Skeletal muscle cell (primary cell): ENCODE data around the gene PDIA6.

Experiments
- DNase-seq: peaks from one replicate; pipeline ENCODE4 v3.0.0-alpha.2; 2010; ENCODE audit warnings: low read depth
- H3K4me3 ChIP-seq: 2 replicates; pipeline ENCODE4 v1.5.1; 2011; ENCODE audit warnings: low read depth, mild to moderate bottlenecking, control low read depth, low read length, moderate library complexity

The PDIA6 gene

DNA sequence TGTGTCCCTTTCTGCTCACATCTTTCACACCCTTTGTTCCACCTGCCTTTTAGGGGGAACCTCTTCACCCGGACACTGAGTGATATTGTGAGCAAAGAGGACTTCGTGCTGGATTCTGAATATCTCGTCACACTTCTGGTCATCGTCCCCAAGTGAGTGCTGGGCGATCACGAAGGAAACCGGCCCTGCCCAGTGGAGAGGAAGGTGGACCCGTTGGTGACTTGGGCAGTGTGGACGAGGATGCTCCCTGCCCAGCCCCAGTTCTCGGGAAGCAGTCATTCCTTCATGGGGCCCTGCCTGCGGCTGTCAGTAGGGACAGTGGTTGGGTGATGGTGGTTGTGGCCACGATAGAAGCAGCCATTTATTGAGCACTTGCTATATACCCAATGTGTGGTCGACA lies 40.8 kb downstream of the PDIA6 start:
- no peak for DNase-seq
- no peak overlapping the region for H3K4me3 ChIP-seq

DNA sequence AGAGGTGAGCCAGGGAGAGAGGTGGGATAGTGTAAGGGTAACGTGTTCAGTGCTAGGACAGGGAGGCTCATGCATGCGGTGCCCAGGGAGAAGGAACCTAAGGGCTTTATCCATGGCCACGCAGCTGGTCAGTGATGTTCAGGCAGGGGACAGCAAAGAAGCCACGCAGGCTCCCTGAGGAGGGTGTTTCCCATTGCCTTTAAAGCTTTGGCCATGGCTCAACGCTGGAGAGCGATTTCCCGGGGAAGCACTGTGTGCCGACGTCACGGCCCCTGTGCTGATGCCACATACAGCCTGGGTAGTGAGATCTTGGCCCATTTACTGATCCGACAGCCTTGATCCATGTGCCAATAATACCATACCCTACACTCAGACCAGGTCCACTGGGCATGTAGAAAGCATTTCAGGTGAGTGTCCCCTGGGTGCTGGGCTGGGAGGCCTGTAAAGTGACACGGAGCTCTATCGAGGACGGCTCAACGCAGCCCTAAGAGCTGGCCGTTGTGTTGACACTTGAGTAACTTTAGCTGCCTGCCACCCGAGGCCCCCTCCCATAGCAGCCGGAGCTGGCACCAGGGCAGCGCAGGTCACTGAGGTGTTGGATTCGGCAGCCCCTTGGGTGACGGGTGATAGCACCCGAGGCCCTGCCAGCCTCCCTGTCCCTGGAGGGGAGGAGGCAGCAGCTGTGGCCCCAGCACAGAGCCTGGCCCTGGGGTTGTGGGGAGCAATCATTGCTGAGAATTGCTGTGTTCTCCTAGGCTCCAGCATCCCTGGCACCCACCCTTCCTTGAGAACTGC lies 41.4 kb downstream of the PDIA6 start:
- DNase-seq: no peak
- no peak overlapping the region for H3K4me3 ChIP-seq

DNA sequence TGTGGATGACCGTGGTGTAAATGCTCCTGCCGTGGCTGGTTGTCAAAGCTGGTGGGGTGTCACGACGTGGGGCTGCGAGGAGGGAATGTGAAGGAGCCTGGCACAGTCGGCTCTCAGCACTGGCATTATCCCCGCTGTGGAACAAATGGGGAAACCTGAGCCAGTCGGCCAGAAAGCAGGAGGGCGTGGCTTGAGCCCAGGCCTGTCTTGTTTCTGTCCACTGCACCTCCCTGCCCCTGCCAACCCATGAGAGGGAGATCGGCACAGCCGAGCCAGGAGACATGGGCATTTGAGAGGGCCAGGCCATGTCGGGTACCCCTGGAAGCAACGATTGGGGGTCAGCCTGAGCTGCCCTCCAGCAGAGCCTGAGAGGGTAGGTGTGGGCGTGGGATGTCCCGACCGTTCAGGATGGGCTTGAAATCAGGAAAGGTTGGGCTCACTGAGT lies 44.5 kb downstream of the PDIA6 start:
- no peak for DNase-seq
- no peak overlapping the region for H3K4me3 ChIP-seq

DNA sequence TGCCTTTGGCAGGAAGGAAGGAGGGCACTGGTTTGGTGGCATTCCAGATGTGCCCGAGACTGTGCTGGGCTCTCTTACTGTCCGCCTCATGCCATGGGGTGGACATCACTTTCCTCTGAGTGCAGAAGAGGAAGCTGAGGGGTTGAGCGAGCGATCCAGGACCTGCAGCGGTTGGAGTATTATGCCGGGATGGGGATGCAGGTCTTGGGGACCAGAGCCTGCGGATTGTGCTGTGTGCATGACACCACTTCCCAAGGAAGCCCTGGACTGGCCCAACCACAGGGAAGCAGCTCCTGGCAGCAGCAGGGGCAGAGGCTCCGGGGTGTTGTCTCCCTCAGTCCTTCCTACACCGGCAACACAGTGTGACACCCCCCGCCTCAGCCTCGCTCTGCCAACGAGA lies 46.7 kb downstream of the PDIA6 start:
- H3K4me3 ChIP-seq: no peak overlapping the region
- DNase-seq: no peak

DNA sequence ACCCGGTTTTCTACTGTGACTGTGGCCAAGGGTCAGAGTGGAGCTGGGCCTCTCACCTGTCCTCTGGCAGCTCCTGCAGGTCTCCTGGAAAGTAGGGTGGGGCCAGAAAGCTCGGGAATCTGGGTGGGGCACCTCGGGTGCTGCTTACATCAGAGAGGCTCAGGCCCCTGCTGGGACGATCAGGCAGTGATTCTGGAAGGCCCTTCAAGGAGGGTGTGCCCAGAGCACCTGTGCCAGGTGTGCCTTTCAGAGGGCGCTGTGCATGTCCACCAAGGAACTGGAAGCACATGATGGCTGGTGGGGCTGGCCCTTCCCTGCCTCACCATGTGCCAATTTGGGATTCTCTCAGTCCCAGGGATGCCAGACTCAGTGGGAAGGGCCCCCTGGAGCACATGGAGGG lies 47.1 kb downstream of the PDIA6 start:
- DNase-seq: no peak
- no peak overlapping the region for H3K4me3 ChIP-seq

DNA sequence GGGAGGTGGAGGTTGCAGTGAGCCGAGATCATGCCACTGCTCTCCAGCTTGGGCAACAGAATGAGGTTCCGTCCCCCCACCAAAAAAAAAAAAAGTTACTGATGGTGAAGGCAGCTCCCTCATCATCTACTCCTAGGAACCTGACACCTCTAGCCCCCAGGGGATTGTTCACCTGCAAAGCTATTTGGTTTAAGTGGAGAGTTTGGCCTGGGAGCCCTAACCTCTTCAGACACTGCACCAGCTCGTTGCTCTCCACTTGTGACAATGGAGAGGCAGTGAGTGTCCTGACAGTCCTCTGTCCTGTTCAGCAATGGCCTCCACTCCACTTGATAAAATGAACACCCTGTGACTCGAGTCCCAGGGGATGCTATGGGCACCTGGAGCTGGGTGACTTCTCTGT lies 47.7 kb downstream of the PDIA6 start:
- DNase-seq: no peak
- H3K4me3 ChIP-seq: no peak overlapping the region

DNA sequence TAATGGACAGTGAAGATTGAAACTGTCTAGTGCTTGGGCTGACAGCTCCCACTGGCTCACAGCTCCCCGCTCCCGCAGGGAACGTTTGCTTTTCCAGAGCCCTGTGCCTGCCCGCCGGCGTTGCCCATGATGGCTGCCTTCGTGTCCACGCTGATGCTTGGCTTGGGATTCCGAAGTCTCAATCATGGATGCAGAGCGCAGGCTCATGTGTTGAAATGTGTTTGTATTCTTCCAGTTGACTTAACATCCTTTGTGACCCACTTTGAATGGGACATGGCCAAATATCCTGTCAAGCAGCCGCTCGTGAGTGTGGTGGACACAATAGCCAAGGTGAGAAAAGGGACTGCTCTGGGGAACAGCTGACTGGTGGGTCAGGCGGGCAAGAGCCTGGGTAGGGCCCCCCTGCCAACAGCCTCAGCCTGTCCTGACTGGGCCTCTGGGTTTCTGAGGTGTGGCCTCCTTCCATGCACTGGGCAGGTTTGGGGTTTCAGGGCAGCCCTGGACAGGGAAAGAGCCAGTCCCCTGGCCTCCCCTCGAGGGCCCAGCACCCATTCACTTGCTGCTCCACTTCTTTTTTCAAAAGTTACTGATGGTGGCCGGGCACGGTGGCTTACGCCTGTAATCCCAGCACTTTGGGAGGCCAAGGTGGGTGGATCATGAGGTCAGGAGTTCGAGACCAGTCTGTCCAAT lies 48.3 kb downstream of the PDIA6 start:
- DNase-seq: no peak
- no peak overlapping the region for H3K4me3 ChIP-seq

DNA sequence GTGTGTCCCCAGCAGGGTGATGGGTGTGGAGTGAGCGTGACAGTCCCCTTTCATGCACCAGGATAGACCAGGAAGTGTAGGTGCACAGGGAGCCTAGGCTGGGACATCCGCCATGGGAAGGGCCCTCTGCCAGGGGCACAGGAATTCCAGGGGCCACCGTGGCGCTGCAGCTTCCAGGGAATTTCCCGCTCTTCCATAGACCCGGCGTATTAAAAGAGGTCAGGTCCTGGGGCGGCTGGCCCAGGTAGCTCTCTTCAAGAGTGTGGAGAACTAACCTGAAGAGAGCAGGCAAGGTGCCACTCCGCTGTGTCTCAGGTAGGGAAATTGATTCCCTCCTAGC lies 49.2 kb downstream of the PDIA6 start:
- DNase-seq: no peak
- H3K4me3 ChIP-seq: no peak overlapping the region

DNA sequence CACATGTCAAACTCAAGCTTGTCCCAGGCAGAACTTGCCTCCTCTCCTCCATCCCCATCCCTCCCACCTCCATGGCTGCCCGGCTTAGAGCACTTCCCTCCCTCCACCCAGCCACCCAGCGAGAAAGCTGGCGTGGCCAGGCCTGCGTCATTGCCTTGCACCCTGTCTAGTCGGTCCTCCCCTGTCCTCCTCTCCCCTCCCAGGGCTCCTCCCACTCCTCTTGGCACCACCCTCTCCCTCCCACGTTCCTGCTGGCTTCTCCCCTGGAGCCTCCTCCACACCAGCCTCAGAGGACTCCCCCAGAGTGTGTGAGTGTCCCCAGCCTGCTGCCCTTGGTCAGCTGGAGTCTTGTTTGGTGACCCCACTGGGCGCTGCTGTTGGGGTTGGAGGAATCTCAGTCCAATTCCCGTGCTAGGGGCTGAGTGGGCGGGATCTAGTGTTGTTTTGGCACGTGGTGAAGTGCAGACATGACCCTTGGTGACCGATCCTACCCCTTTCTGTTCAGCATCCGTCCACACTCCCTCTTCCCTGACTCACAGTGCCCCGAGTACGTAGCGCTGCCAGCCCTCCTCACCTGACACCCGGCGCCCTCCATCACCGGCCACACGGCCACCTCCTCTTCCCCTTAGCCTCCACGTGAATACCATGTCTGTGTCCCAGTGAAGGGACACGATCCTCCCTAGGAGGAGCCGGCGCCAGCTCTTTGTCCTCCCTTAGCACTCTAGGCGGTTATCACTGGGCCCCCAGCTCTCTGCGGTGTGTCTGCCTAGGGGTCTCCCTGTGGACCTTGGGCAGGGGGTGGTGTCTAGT lies 49.7 kb downstream of the PDIA6 start:
- DNase-seq: no peak
- H3K4me3 ChIP-seq: no peak overlapping the region

DNA sequence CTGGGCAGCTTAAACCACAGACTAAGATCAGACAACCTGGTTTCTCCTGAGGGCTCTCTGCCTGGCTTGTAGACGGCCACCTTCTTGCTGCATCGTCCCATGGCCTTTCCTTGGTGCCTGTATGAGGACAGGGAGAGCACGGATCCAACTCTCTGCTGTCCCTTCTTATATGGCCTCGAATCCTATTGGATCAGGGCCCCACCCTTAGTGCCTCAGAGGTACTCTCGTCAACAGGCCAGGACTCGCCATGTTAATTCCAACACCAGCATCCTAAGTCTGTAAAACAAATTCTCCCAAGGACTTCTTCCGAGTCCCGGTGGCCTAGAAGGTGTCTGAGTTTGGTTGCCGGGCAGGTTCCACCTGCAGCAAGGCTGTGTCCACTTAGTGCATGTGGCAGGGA lies 51.0 kb downstream of the PDIA6 start:
- H3K4me3 ChIP-seq: no peak overlapping the region
- DNase-seq: no peak

DNA sequence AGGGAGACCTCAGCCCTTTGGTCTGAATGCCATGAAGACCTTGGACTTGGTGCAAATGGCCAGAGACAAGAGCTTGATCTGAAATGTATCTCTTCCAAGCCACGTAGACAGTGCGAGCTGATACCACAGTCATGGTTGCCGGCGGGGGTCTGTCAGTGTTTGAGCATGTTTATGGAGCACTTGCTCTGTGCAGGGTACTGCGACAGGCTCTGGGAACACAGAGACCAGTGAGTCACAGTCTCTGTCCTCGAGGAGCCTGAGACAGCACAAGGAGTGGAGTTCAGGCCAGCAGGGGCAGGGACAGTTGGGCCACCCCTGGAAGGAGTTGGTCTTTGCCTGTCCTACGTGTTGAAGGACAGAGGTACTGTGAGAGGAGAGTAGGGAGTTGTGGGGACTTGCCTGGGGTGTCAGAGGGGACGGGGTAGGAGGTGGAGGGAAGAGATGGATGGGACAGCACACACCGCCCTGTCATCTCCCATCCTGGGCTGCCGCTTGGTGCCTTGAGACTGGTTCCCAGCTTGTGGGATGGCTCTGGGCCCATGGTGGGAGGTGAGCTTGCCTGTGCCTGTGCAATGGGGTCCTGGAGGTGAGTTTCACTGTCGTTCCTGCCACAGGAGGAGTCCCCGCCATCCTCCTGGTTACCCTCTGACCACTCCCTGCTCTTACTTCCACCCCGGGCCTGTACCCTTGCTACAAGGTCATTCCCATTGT lies 51.6 kb downstream of the PDIA6 start:
- no peak overlapping the region for H3K4me3 ChIP-seq
- DNase-seq: no peak

DNA sequence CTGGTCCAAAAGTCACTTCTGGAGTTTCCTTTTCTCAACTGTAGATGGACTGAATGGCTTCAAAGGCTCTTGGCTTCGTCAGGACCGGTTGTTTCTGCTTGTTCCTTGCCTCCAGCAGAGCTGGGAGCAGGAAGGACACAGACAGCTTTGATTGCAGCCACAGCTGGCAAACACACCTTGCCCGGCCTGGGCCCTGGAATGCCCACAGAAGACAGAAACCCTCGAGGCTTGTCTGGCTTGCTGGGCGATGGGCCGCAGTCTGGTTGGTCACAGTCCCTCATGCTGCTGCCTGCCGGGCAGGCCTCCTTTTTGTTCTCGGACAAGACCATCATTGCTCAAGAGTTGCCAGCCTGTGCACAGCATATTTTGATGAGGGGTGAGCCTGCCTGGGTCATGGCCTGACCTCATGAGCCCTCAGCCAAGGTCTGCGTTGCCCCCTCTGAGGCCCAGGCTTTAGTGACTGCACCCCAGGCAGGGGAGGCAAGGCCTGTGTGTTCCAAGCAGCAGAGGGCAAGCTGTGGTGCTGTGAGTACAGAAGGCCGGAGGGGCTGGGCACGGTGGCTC lies 53.4 kb downstream of the PDIA6 start:
- no peak overlapping the region for H3K4me3 ChIP-seq
- no peak for DNase-seq

DNA sequence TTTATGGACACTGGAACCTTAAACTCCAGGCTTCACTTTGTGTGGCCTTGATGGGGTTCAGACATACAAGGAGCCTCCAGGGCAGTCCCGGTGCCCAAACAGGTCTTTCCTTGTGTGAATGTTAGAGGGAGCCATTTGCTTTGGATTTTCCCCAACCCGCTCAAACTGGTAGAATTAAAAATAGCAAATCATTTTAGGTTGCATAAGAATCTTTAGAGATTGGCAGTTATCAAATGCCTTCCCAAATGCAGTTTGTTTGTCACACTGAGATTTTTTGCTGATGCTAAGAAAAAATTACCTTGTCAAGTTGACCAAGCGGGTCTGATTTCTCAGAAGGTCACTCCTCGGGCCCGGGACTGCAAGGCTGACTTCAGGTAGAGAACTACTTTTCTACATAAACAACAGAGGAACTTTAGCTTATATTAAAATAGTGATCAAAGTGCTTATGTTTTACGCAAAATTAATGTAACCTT lies 54.7 kb downstream of the PDIA6 start:
- no peak overlapping the region for H3K4me3 ChIP-seq
- DNase-seq: no peak

DNA sequence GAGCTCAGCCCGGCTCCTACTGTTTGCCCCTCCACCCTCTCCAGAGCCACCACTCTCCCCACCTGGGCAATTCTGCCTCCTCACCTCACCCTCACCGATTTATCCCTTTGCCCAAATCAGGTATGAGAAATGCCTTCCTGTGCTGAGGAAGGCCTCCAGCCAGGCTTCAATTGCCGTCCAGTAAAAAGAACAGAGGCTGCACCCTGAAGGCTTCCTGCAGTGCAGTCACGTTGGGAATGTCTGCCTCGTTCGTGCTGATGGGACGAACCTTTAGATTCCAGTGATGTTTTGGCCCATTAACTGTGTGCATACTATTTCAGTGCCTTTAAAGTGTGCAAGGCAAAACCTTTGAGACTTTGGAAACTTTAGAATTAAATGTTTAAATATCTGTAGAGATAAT lies 57.0 kb downstream of the PDIA6 start:
- DNase-seq: no peak

DNA sequence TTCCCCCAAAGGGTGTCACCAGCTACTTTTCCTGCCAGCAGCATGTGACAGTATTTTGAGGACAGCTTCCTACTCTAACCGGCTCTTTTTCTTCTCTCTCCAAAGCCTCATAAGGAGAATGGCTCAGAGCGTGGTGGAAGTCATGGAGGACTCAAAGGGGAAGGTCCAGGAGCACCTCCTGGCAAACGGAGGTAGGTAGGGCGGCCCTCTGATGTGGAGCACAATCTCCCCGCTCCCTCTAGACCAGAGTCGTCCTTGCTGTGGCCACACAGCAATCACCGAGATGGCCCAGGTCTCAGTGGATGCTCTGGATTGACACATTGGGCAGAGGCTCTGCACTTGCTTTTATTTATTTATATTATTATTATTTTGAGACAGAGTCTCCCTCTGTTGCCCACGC lies 58.7 kb downstream of the PDIA6 start:
- no peak overlapping the region for H3K4me3 ChIP-seq
- no peak for DNase-seq

More for the DNA sequence above, 57.0 kb downstream of the PDIA6 start:
- H3K4me3 ChIP-seq: no peak overlapping the region

DNA sequence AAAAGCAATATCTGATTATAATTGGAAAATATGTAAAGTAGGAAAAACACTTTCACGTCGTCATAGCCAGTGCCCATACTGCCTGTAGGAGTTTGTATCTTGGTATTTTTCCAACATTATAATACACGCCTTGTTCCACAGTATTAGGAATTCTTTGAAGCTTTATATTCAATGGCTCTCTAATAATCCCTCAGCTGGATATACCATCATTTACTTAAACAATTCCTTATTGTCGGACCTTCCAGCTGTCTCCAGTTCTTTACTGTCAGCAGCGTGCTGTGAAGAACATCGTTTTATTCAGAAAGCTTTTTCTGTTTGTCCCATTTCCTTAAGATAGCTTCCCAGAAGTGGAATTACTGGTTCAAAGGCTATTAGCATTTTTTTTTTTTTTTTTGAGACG lies 59.4 kb downstream of the PDIA6 start:
- H3K4me3 ChIP-seq: no peak overlapping the region
- DNase-seq: no peak

DNA sequence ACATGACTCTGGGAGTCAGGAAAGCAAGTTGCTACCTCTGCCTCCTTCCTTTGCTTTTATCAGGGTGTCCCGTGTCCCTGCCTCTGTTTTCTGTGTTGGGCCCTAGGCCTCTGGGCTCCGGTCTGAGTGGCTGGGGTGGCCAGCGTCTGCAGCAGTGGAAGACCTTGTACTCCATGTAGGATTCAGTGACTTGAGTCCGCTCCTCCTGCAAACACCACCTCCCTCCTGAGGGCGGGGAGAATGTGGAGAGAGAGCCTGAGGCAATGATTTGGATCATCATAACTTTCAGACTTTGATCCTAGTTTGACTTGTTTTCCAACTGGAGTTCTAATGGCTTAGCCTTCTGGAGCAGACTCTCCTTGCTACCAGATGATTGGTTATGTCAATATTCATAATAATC lies 60.3 kb downstream of the PDIA6 start:
- DNase-seq: no peak

DNA sequence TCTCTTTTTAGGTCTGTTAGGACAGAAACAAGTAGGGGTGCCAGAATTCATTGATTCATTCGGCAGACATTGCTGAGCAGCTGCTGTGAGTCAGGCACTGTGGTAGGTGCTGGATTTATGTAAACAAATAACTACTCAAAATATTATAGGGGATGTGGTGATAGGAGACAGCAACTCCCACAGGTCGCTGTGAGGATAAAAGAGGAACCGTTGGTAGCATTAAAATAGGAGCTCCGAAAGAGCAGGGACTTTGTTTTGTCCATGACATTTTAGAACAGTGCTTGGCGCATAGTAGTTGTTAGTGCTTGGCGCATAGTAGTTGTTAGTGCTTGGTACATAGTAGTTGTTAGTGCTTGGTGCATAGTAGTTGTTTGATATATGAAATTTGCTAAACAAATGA lies 62.0 kb downstream of the PDIA6 start:
- DNase-seq: no peak

More for the DNA sequence above, 60.3 kb downstream of the PDIA6 start:
- no peak overlapping the region for H3K4me3 ChIP-seq

DNA sequence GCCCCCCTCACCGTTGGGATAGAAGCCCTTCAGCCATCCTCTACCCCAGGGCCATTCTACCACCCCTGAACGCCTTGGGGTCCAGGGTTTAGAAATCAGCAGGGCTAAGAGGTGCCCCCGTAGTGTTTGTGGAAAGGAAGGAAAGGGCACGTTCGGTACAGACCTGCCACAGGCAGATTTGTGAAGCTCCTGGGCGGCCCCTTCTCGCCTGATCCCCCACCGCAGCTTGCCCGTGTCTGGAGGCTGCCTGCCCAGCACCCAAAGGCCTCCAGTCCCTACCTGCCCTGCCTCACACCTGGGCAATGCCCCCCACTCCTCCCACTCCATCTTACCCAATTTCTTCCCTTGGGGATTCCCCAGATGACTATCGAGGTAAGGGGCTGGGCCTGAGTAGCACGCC lies 69.9 kb downstream of the PDIA6 start:
- DNase-seq: no peak
- H3K4me3 ChIP-seq: no peak overlapping the region

More for the DNA sequence above, 62.0 kb downstream of the PDIA6 start:
- H3K4me3 ChIP-seq: no peak overlapping the region
